ENCODE data around the gene PODXL2. TPM values are rescaled to one million over a fixed set of nuclear protein-coding genes. Genes with fewer than 3 reads are reported as not detected.
A peak's percentile ranks its signal among the peaks of the same experiment; 100 is the strongest.

PODXL2 gene
- total RNA-seq, 1 donor from 2014 or later: 4.2 TPM

GRCh38 chr3:127687228-127687737, 58.3 kb downstream of the PODXL2 start:
- Histone ChIP-seq H3K9me3 (ENCODE audit: control insufficient read depth in 3 of 3, low read length in 3 of 3) (no peaks in the 10 kb centered on the region), H3K9ac (ENCODE audit: low read depth in 1 of 3, low read length in 3 of 3) (no peak overlapping the region), H3K27me3 (ENCODE audit: control insufficient read depth in 3 of 3, insufficient read depth in 3 of 3, low read length in 3 of 3) (no peaks in the 10 kb centered on the region), H3K4me1 (ENCODE audit: control insufficient read depth in 3 of 3, insufficient read depth in 3 of 3, low read length in 3 of 3) (peaks cover 31 to 42% (median 32%) of the 10 kb centered on the region in 3 donors), H3K27ac (ENCODE audit: low read depth, low read length) (no peak overlapping the region), H3K36me3 (ENCODE audit: control insufficient read depth in 3 of 3, insufficient read depth in 3 of 3, low read length in 3 of 3) (peaks cover 0 to 14% (median 10%) of the 10 kb centered on the region in 3 donors), H3K4me3 (ENCODE audit: low read length in 3 of 3) (no peak overlapping the region)

- peaks cover 5 to 21% (median 17%) of the 10 kb centered on the region in 3 donors for H3K36me3 ChIP-seq (ENCODE audit: control insufficient read depth in 3 of 3, insufficient read depth in 3 of 3, low read length in 3 of 3)
- peak overlapping the region in 2 of 3 donors; percentile 41 to 47 for H3K4me3 ChIP-seq (ENCODE audit: low read length in 3 of 3)
- H3K27ac ChIP-seq (ENCODE audit: low read depth, low read length): peak overlapping the region; percentile 75
- H3K27me3 ChIP-seq (ENCODE audit: control insufficient read depth in 3 of 3, insufficient read depth in 3 of 3, low read length in 3 of 3): no peaks in the 10 kb centered on the region
- H3K4me1 ChIP-seq (ENCODE audit: control insufficient read depth in 3 of 3, insufficient read depth in 3 of 3, low read length in 3 of 3): peaks cover 32 to 42% (median 35%) of the 10 kb centered on the region in 3 donors
- H3K9me3 ChIP-seq (ENCODE audit: control insufficient read depth in 3 of 3, low read length in 3 of 3): no peaks in the 10 kb centered on the region
- peak overlapping the region in 1 of 3 donors; percentile 77 for H3K9ac ChIP-seq (ENCODE audit: low read depth in 1 of 3, low read length in 3 of 3)
Measured at GRCh38 chr3:127688022-127688415, 59.0 kb downstream of the PODXL2 start.

- H3K36me3 ChIP-seq (ENCODE audit: control insufficient read depth in 3 of 3, insufficient read depth in 3 of 3, low read length in 3 of 3): peaks cover 10 to 26% (median 22%) of the 10 kb centered on the region in 3 donors
- H3K27me3 ChIP-seq (ENCODE audit: control insufficient read depth in 3 of 3, insufficient read depth in 3 of 3, low read length in 3 of 3): no peaks in the 10 kb centered on the region
- peak overlapping the region in 2 of 3 donors; percentile 16 to 77 for H3K9ac ChIP-seq (ENCODE audit: low read depth in 1 of 3, low read length in 3 of 3)
Measured at GRCh38 chr3:127688416-127689265, 59.7 kb downstream of the PODXL2 start.

GRCh38 chr3:127689266-127689860, 60.4 kb downstream of the PODXL2 start:
- Histone ChIP-seq H3K9ac (ENCODE audit: low read depth in 1 of 3, low read length in 3 of 3) (peak overlapping the region in 2 of 3 donors; percentile 16 to 66), H3K4me3 (ENCODE audit: low read length in 3 of 3) (no peak overlapping the region), H3K27ac (ENCODE audit: low read depth, low read length) (peak overlapping the region; percentile 75), H3K4me1 (ENCODE audit: control insufficient read depth in 3 of 3, insufficient read depth in 3 of 3, low read length in 3 of 3) (peaks cover 32 to 43% (median 42%) of the 10 kb centered on the region in 3 donors), H3K36me3 (ENCODE audit: control insufficient read depth in 3 of 3, insufficient read depth in 3 of 3, low read length in 3 of 3) (peaks cover 10 to 26% (median 25%) of the 10 kb centered on the region in 3 donors), H3K27me3 (ENCODE audit: control insufficient read depth in 3 of 3, insufficient read depth in 3 of 3, low read length in 3 of 3) (no peaks in the 10 kb centered on the region), H3K9me3 (ENCODE audit: control insufficient read depth in 3 of 3, low read length in 3 of 3) (no peaks in the 10 kb centered on the region)

More at GRCh38 chr3:127688416-127689265, 59.7 kb downstream of the PODXL2 start:
- Histone ChIP-seq H3K4me3 (ENCODE audit: low read length in 3 of 3) (peak overlapping the region in 2 of 3 donors; percentile 13 to 47), H3K27ac (ENCODE audit: low read depth, low read length) (peak overlapping the region; percentile 75), H3K9me3 (ENCODE audit: control insufficient read depth in 3 of 3, low read length in 3 of 3) (no peaks in the 10 kb centered on the region), H3K4me1 (ENCODE audit: control insufficient read depth in 3 of 3, insufficient read depth in 3 of 3, low read length in 3 of 3) (peaks cover 32 to 42% (median 39%) of the 10 kb centered on the region in 3 donors)

GRCh38 chr3:127690106-127690505, 61.1 kb downstream of the PODXL2 start:
- H3K9ac ChIP-seq (ENCODE audit: low read depth in 1 of 3, low read length in 3 of 3): peak overlapping the region in 1 of 3 donors; percentile 66

GRCh38 chr3:127690823-127691452, 62.0 kb downstream of the PODXL2 start:
- H3K27me3 ChIP-seq (ENCODE audit: control insufficient read depth in 3 of 3, insufficient read depth in 3 of 3, low read length in 3 of 3): no peaks in the 10 kb centered on the region
- no peaks in the 10 kb centered on the region for H3K9me3 ChIP-seq (ENCODE audit: control insufficient read depth in 3 of 3, low read length in 3 of 3)
- H3K36me3 ChIP-seq (ENCODE audit: control insufficient read depth in 3 of 3, insufficient read depth in 3 of 3, low read length in 3 of 3): peaks cover 10 to 33% (median 26%) of the 10 kb centered on the region in 3 donors
- H3K9ac ChIP-seq (ENCODE audit: low read depth in 1 of 3, low read length in 3 of 3): peak overlapping the region in 1 of 3 donors; percentile 66
- H3K27ac ChIP-seq (ENCODE audit: low read depth, low read length): peak overlapping the region; percentile 34
- peaks cover 37 to 51% (median 50%) of the 10 kb centered on the region in 3 donors for H3K4me1 ChIP-seq (ENCODE audit: control insufficient read depth in 3 of 3, insufficient read depth in 3 of 3, low read length in 3 of 3)
- H3K4me3 ChIP-seq (ENCODE audit: low read length in 3 of 3): no peak overlapping the region

More at GRCh38 chr3:127690106-127690505, 61.1 kb downstream of the PODXL2 start:
- H3K4me1 ChIP-seq (ENCODE audit: control insufficient read depth in 3 of 3, insufficient read depth in 3 of 3, low read length in 3 of 3): peaks cover 36 to 50% (median 50%) of the 10 kb centered on the region in 3 donors
- H3K27ac ChIP-seq (ENCODE audit: low read depth, low read length): peak overlapping the region; percentile 34
- H3K36me3 ChIP-seq (ENCODE audit: control insufficient read depth in 3 of 3, insufficient read depth in 3 of 3, low read length in 3 of 3): peaks cover 10 to 32% (median 26%) of the 10 kb centered on the region in 3 donors
- H3K4me3 ChIP-seq (ENCODE audit: low read length in 3 of 3): no peak overlapping the region
- no peaks in the 10 kb centered on the region for H3K27me3 ChIP-seq (ENCODE audit: control insufficient read depth in 3 of 3, insufficient read depth in 3 of 3, low read length in 3 of 3)
- no peaks in the 10 kb centered on the region for H3K9me3 ChIP-seq (ENCODE audit: control insufficient read depth in 3 of 3, low read length in 3 of 3)

GRCh38 chr3:127691489-127691888, 62.5 kb downstream of the PODXL2 start:
- Histone ChIP-seq H3K4me1 (ENCODE audit: control insufficient read depth in 3 of 3, insufficient read depth in 3 of 3, low read length in 3 of 3) (peaks cover 39 to 55% (median 53%) of the 10 kb centered on the region in 3 donors), H3K27me3 (ENCODE audit: control insufficient read depth in 3 of 3, insufficient read depth in 3 of 3, low read length in 3 of 3) (no peaks in the 10 kb centered on the region), H3K9me3 (ENCODE audit: control insufficient read depth in 3 of 3, low read length in 3 of 3) (no peaks in the 10 kb centered on the region), H3K4me3 (ENCODE audit: low read length in 3 of 3) (no peak overlapping the region), H3K36me3 (ENCODE audit: control insufficient read depth in 3 of 3, insufficient read depth in 3 of 3, low read length in 3 of 3) (peaks cover 10 to 33% (median 26%) of the 10 kb centered on the region in 3 donors), H3K27ac (ENCODE audit: low read depth, low read length) (no peak overlapping the region), H3K9ac (ENCODE audit: low read depth in 1 of 3, low read length in 3 of 3) (peak overlapping the region in 1 of 3 donors; percentile 66)

- H3K27ac ChIP-seq (ENCODE audit: low read depth, low read length): no peak overlapping the region
Measured at GRCh38 chr3:127691974-127692373, 63.0 kb downstream of the PODXL2 start.

GRCh38 chr3:127692501-127693335, 63.7 kb downstream of the PODXL2 start:
- Histone ChIP-seq H3K36me3 (ENCODE audit: control insufficient read depth in 3 of 3, insufficient read depth in 3 of 3, low read length in 3 of 3) (peaks cover 10 to 33% (median 26%) of the 10 kb centered on the region in 3 donors), H3K4me1 (ENCODE audit: control insufficient read depth in 3 of 3, insufficient read depth in 3 of 3, low read length in 3 of 3) (peaks cover 50 to 66% (median 62%) of the 10 kb centered on the region in 3 donors), H3K9me3 (ENCODE audit: control insufficient read depth in 3 of 3, low read length in 3 of 3) (no peaks in the 10 kb centered on the region), H3K27ac (ENCODE audit: low read depth, low read length) (no peak overlapping the region), H3K9ac (ENCODE audit: low read depth in 1 of 3, low read length in 3 of 3) (no peak overlapping the region), H3K27me3 (ENCODE audit: control insufficient read depth in 3 of 3, insufficient read depth in 3 of 3, low read length in 3 of 3) (no peaks in the 10 kb centered on the region), H3K4me3 (ENCODE audit: low read length in 3 of 3) (no peak overlapping the region)

More at GRCh38 chr3:127691974-127692373, 63.0 kb downstream of the PODXL2 start:
- peaks cover 44 to 60% (median 58%) of the 10 kb centered on the region in 3 donors for H3K4me1 ChIP-seq (ENCODE audit: control insufficient read depth in 3 of 3, insufficient read depth in 3 of 3, low read length in 3 of 3)
- no peak overlapping the region for H3K9ac ChIP-seq (ENCODE audit: low read depth in 1 of 3, low read length in 3 of 3)
- H3K36me3 ChIP-seq (ENCODE audit: control insufficient read depth in 3 of 3, insufficient read depth in 3 of 3, low read length in 3 of 3): peaks cover 10 to 33% (median 26%) of the 10 kb centered on the region in 3 donors
- H3K9me3 ChIP-seq (ENCODE audit: control insufficient read depth in 3 of 3, low read length in 3 of 3): no peaks in the 10 kb centered on the region
- H3K4me3 ChIP-seq (ENCODE audit: low read length in 3 of 3): no peak overlapping the region
- no peaks in the 10 kb centered on the region for H3K27me3 ChIP-seq (ENCODE audit: control insufficient read depth in 3 of 3, insufficient read depth in 3 of 3, low read length in 3 of 3)
